Activated CD4-positive, CD25-positive, alpha-beta regulatory T cell treated with anti-CD3 and anti-CD28 coated beads, Interleukin-2, amount 50 U/mL, for 72 hours (primary cell): ENCODE measurements around the gene PCIF1.
A peak's percentile ranks its signal among the peaks of the same experiment; 100 is the strongest.
"Not testable (repeated sequence)": the region's sequence is repeated elsewhere in the genome, so short reads cannot be mapped to it uniquely, and the experiment has no call there.

Source experiments
- DNase-seq: peaks from one replicate; pipeline ENCODE4 v3.0.0; 2021

Gene PCIF1

DNA sequence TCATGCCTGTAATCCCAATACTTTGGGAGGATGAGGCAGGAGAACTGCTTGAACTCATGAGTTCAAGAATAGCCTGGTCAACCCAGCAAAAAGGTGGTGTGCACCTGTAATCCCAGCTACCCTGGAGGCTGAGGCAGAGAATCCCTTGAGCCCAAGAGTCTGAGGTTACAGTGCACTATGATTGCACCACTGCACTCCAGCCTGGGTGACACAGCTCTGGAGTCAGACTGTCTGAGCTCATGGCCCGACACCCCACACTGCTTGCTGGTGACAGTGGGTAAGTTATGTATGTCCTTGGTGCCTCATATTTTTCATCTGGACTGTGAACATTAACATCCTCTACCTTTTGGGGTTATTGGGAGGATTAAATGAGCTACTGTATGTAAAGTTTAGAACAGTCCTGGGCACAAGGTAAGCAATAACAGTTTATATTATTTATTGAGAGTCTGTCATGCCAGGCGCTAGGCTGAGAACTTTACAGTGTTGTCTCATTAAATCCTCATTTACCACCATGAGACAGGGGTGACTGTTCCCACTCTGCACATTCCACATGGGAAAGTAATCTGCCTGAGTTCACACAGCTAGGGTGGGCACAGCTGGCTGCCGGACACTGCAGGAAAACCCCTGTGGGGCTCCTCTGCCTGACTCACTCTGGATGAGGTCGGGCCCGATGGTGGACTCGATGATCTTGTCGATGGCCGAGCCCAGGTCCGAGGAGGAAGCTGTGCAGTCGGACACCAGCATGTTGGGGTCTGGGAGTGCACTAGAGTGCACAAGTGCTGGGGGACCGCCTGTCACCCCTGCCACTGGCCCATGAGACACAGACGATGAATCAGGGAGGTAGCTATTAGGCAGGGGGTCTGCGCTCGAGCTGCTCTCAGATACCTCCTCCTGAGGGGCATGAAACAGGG, 34.6 kb downstream of the PCIF1 start:
- DNase-seq = peak; percentile 27

DNA sequence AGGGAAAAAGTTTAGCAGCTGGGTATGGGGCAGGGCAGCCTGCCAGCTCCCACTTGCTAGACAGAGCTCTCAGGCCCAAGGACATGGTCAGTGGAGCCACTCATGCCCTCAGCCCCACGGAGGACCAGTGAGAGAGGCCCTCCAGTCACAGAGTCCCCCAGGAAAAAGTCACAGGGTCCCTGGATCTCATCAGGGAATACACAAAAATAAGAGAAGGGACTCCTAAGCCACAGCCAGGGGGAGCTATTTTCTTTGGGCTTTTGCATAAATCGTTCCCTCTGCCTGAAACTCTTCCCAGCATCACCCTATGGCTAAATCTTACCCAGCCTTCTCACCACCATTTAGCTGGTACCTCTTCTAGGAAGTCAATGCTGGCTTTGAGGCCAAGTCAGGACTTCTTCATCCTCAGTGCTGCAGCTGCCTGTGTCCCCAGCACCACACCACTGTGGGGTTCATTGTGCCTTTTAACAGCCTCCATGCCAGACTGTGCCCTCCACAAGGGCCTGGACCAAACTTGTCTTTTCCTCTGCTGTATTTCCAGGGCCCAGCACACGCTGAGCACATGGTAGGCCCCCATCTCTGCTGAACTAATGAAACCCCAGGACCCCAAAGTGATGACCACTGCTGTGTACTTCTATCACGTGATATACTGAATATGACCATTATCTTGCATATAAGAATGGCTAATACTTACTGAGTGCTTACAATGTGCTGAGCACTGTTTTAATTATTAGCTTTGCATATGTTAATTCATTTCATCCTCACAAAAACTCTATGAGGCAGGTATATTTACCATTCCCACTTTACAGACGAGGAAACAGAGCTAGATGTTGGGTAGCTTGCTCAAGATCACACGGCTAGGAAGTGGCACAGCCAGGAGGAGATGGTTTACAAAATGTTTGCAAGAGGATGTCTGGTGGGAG, 35.5 kb downstream of the PCIF1 start:
- peak; percentile 27 for DNase-seq

DNA sequence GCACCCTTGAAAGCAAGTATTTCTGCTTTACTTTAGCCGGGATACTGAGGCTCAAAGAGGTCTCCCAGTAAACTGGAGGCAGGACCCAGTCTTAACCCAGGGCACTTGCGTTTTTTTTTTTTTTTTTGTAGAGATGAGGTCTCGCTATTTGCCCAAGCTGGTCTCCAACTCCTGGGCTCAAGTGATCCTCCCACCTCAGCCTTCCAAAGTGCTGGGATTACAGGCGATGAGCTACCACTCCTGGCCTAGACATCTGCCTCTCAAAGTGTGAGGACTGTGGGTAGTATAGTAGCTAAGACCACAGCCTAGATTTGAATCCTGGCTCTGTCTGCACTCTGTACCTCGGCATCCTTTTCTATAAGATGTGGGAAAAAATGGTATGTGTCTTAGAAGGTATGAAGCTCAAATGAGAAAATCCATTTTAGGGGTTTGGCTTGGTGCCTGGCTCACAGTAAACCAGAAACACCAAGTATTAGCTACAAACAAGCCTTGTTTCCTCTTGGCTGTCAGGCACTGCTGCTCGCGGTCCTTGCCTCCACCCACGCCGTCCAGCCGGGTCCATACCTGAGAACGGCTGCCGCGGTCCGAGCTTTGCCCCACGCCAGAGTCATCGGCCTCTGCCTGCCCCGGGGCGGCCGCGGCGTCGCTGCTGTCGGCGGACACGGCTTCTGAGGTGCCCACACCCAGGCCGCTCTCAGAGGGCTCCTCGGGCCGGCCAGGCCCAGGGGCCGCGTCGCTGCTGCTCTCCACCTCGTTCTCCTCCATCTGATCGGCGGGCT, 36.4 kb downstream of the PCIF1 start:
- peak; percentile 16 for DNase-seq

DNA sequence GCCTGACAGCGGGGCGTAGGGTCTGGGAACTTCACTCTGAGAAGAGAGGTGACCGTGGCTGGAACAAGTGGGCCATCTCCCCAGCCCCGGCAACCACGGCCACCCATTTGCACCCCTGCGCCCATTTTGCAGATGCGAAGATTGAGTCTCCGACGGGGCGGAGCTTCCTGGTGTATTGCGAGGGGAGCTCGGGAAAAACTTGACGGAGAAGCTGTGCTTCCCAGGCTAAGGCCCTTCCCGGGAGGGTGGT, 36.9 kb downstream of the PCIF1 start:
- no peak for DNase-seq

DNA sequence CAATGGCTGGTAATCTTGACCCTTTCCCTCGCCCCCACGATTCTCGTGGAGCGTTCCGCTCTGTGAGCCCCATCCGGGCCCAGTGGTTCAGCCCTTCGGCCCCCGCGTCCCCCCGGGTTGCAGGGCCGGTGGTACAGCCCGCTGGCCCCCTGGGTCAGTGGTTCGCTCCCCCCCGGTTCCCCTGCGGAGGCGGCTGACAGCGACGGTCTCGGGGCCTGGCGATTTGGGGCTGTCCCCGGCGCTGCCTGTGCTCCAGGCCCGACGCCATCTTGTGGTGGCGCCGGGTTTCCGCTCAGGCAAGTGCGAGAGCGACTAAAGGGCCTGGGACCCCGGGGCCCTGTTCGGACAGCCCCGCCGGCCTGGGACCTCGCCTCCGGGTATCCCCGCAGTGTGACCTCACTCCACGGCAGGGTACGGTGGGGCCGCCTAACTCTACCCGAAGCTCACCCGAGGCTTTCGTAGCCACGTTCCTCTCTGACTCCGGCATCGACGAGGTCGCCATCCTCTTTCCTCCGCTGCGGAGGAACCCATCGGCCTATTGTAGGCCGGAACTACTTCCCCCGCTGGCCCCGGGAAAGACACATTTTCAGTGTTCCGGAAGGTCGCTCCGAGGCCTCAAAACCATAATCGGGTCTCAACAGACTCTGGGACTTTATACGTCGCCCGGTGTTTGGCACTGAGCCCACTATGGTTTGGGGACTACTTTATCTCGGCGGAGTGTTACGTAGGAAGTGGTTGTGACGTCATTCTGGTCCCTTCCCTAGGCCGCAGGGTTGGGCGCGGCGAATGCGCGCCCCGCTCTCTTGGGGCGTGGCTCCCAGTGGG, 37.4 kb downstream of the PCIF1 start, which contains the start of gene ZNF335:
Gene ZNF335 (minus strand): TSS at position 529 of the 825 bp plus-strand sequence. CDS start 793 bp downstream, outside the sequence.
- DNase-seq = peak; percentile 98

DNA sequence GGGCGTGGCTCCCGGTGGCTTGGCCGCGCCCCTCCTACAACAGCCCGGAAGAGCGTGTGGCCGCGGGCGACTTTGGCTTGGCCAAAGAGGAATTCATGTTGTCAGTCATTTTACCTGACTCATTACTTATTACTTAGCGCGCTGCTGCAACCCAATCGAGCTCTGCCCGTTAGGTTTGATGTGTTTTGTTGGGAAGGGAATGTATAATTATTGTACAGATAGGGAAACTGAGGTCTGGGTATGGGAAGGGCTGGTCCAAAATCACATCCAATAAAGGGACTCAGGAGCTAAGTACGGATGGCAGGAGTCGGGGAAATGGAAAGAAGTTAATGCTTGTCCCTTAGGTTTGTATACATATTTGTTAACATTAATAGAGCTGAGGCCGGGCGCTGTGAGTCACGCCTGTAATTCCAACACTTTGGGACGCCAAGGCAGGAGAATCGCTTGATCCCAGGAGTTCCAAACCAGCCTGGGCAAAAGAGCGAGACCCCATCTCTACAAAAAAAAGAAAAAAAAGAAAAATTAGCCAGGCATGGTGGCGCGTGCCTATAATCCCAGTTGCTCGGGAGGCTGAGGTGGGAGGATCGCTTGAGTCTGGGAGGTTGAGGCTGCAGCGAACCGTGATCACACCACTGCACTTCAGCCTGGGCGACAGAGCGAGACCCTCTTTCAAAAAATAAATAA, 38.2 kb downstream of the PCIF1 start:
- DNase-seq = no peak

DNA sequence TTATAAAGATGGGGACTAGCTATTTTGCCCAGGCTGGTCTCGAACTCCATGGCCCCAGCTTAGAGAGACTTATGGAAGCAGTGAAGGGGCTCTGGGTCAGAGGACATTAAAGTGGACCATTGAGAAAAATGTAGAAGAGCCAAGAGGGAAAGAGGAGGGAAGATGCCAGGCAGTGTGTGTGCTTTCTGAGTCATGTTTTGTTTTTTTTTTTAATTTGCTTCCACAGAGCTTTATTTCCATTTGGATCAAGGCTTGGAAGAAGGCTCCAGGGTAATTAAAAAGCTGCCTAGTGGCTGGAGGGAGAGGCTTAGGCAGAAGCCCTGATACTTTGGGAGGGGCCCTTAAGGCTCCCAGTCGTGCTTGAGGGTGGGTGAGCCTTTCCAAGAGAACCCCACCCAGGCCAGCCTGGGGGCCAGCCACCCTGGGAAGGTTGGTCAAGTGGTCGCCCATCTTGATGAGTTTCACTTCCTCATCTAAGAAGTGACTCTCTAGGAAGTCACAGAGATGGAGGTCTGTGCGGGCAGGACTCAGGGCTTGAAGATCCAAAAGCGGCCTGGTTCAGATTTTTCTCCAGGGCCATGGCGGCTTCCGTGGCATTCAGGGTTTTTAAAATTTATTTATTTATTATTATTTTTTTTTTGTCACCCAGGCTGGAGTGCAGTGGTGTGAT, 40.5 kb downstream of the PCIF1 start:
- DNase-seq = no peak

DNA sequence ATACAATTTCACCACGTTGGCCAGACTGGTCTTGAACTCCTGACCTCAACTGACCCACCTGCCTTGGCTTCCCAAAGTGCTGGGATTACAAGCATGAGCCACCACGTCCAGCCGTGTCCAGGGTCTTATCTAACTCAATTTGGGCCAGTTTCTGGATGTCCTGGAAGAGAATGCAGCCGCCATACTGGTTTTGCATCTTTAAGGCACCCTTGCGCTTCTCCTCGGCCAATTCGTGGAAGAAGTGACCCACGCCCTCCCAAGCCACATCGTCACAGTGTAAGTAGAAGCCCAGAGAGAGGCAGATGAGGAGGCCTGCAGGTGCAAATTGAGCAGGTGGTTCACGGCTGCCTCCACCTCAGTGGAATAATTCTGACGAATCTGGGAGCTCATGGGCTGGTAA, 41.2 kb downstream of the PCIF1 start:
- no peak for DNase-seq

DNA sequence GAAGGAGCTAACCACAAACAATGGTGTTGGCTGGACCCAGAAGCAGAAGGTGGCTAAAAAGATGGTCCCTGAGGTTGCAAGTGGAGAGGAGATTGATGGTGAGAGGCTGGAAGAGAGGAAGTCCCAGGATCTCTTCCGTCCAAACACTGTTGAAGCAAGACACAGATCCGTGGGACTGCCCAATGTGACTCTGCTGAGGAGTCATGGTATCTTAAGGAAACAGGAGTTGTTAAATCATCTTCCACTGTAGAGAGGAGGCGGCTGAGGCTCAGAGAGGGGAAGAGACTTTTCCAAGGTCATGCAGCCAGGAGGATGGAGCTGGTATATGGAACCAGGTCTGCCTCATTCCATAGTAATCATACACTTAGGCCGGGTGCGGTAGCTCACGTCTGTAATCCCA, 41.6 kb downstream of the PCIF1 start:
- DNase-seq = no peak

DNA sequence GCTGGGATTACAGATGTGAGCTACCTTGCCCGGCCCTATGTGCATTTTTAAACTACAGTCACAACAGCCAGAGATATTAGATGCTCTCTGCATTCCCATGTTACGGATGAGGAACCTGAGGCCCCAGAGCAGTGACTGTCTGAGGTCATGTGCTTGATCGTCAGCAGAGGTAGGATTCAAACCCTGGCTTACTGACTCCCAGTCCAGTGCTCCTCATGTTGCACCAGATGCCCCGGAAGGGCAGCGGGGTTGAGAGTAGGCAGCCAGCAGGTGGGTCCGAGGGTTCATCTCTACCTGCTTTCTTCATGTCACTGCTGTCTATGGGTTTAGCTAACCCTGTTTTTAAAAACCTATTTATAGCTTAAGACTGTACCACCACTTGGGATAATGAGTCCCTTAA, 46.8 kb downstream of the PCIF1 start:
- no peak for DNase-seq

DNA sequence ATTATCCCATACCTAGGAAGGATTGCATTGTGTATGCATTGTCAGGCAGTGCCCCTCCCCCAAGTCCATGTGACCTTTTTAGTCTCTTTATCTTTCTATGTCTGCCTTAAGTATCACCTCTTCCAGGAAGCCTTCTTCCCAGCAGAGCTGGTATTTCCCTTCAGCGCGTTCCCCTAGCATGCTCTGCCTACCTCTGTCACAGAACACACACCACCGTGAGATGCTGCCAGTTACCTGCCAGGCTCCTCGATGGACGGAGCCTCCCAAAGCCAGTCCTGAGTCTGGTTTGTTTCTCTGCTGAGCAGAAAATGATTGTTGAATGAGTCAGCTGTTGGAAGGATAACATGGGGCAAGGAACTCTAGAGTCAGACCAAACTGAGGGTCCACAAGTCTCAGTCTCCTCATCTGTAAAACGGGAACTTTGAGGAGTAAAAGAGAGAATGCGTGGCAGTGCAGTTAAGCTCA, 48.8 kb downstream of the PCIF1 start:
- no peak for DNase-seq

DNA sequence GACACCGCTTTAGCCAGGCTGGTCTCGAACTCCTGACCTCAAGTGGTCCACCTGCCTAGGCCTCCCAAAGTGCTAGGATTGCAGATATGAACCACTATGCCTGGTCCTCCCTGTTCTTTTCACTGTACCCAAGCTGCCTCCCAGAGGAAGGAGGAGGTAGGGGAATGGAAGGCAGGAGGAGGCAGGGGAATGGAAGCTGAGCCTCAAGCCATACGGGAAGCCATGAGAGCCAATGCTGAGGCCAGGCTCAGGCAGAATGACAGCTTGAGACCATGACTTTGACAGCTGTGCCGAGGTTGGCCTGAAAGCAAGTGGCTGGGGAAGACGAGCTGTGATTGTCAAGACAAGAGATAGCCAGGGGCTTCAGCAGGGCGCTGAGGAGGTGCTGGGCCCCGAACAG, 51.1 kb downstream of the PCIF1 start:
- no peak for DNase-seq

DNA sequence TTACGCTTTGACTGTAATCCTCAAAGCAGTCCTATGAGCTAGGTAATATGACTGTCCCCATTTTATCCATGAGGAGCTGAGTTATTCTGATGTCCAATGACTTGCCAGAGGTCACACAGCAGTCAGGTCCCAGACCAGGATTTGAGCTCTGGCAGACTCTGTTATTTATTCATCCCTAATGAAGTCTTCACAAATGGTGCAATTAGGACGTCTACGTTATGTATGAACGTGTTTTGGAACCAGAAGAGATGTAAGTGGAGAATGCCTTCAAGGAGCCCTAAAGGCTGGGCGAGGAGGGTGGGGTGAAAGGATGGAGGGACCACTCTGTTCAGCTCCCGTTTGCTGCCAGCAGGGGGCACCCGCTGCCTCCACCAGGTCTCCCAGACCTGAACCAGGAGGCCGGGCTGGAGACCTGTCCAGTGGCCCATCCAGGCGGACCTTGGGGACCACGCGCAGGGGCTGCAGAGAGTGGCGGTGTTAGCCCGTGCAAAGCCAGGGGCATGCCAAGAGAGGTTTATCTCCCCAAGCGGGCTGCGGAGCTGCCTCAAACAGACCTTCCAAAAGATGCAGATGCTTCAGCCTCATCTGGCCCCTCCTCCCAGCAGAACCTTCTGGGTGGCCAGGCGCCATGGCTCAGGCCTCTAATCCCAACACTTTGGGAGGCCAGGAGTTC, 52.8 kb downstream of the PCIF1 start:
- peak; percentile 85 for DNase-seq

DNA sequence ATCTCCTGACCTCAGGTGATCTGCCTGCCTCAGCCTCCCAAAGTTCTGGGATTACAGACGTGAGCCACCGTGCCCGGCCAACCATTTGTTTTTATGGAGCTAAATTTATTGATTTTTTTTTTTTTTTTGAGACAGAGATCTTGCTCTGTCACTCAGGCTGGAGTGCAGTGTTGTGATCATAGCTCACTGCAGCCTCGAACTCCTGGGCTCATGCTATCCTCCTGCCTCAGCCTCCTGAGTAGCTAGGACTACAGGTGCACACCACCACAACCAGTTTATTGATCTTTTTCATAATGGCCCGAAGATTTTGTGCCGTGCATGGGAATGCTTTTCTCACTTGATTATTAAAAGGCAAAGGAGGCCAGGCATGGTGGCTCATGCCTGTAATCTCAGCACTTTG, 54.3 kb downstream of the PCIF1 start:
- not testable (repeated sequence) for DNase-seq

DNA sequence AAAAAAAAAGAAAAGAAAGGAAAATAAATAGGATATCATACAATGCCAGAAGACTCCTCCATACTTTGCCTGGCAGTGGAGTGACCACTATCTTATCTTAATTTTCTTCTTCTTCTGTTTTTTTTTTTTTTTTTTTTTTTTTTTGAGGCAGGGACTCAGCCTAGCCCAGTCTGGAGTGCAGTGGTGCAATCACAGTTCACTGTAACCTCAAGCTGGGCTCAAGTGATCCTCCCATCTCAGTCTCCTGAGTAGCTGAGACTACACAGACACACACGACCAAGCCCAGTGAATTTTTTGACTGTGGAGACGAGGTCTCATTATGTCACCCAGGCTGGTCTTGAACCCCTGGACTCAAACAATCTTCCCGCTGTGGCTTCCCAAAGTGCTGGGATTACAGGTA, 57.1 kb downstream of the PCIF1 start:
- no peak for DNase-seq

DNA sequence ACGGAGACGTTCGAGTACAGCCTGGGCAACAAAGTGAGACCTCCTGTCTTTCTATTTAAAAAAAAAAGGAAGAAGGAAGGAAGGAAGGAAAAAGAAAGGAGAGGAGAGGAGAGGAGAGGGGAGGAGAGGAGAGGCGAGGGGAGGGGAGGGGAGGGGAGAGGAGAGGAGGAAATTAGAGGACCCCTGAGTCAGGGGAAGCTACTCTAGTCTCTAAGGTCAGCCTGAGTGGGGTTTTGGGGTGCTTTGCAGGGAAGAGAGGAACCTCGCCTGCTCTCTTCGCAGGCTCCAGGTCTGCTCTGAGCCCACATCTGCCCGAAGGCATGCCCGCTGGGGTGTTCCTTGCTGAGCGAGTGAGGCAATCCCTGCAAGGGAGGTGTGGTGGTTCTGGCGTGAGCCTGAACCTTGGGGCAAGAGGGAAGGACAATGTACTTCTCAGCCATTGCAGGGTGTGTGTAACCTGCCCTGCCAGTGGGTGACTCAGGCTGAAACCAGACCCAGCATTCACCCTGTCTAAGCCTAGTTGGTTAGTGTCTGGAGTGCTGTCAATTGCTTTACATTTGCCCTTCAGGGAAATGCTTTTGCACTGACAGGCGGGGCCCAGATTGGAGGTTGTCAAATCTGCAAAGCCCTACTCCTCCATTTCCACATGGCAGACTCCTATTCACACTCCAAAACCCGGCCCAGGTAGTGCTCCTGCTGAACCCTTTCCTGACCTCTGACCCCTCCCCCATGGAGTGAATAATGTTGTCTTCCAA, 58.9 kb downstream of the PCIF1 start:
- no peak for DNase-seq

DNA sequence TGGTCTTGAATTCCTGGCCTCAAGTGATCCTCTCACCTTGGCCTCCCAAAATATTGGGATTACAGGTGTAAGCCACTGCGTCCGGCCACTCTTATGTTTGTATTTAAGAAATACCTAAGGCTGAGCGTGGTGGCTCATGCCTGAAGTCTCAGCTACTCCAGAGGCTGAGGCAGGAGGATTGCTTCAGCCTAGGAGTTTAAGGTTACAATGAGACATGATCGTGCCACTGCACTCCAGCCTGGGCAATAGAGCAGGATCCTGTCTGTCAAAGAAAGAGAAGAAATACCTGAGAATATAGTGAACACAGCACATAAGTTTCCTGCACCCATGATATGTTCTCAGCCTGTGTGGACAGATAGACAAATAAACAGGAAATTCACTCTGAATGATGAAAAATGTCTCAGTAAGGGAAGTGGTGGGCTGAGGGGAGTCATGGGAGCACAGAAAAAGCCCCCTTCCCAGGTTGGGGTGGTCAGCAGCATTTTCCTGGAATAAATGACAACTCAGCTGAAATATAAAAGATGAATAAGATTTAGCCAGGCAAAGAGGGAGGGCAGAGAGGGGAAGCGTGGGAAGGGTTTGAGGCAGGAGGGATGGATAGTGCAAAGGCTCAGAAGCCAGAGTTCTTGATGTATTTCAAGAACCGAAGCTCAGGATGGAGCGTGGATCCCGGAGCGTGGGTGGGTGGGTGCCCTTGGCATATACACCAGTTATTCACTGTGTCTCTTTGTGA, 60.4 kb downstream of the PCIF1 start:
- no peak for DNase-seq

DNA sequence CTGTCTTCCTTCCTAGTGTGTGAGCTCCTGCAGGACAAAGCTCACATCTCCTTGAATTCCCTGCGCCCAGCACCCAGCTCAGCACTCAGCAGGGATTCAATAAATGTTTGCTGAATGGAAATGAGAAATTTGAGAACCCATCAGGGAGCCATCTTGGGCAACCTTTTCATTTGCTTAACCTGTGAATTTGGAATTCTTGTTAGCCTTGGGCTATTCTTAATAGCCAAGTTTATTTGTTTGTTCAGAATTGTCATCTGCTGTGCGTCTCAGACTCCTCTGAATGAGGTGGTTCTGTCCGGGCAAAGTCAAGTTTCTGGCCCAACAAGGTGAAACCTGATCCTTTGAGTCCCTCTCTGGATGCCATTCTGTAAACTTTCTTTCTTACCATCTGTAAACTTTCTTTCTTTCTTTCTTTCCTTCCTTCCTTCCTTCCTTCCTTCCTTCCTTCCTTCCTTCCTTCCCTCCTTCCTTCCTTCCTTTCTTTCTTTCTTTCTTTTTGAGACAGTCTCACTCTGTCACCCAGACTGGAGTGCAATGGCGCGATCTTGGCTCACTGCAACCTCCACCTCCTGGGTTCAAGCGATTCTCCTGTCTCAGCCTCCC, 61.1 kb downstream of the PCIF1 start:
- DNase-seq = not testable (repeated sequence)
